ENCODE measurements around the gene TTLL6. TPM values are rescaled to one million over a fixed set of nuclear protein-coding genes. Genes with fewer than 3 reads are reported as not detected.

TTLL6 gene
- total RNA-seq, 1 donor from 2014 or later, result not detected

- H3K9ac ChIP-seq (ENCODE audit: low read length), result no peak overlapping the region
- no peak for DNase-seq (ENCODE audit: low read depth)
- peaks cover 16% of the 10 kb centered on the region for H3K9me3 Mint-ChIP-seq (ENCODE audit: unreplicated experiment)
- TF ChIP-seq EZH2 (IDR thresholded peaks at IDR 0.05; ENCODE audit: insufficient read depth, low read length), result no peak
- no peak for TF ChIP-seq CTCF (IDR thresholded peaks at IDR 0.05; ENCODE audit: insufficient read depth, low read depth, low read length)
- FAIRE-seq, result no peak
- H3K27me3 ChIP-seq (ENCODE audit: insufficient read depth, low read length), result peaks cover 96% of the 10 kb centered on the region
- H3K4me1 Mint-ChIP-seq (ENCODE audit: low read depth, unreplicated experiment), result peaks cover 2% of the 10 kb centered on the region
- no peak overlapping the region for H3K4me3 Mint-ChIP-seq (ENCODE audit: unreplicated experiment)
- no peaks in the 10 kb centered on the region for H4K20me1 ChIP-seq (ENCODE audit: insufficient read depth, low read length)
- no peaks in the 10 kb centered on the region for H3K4me1 ChIP-seq (ENCODE audit: insufficient read depth, low read length)
- no peak overlapping the region for H3K27ac Mint-ChIP-seq (ENCODE audit: unreplicated experiment)
- no peaks in the 10 kb centered on the region for H3K79me2 ChIP-seq (ENCODE audit: insufficient read depth, low read length)
- no peaks in the 10 kb centered on the region for H3K9me3 ChIP-seq (ENCODE audit: insufficient read depth, low read depth, low read length)
- no peak overlapping the region for H3K27ac ChIP-seq (ENCODE audit: low read depth, low read length)
- no peak overlapping the region for H3K4me3 ChIP-seq (ENCODE audit: insufficient read depth, low read depth, low read length)
- H3K4me2 ChIP-seq (ENCODE audit: low read length), result no peak overlapping the region
- H2AFZ ChIP-seq (ENCODE audit: low read depth, low read length), result no peak overlapping the region
- no peaks in the 10 kb centered on the region for H3K36me3 Mint-ChIP-seq (ENCODE audit: low read depth, unreplicated experiment)
- H3K27me3 Mint-ChIP-seq (ENCODE audit: low read depth, unreplicated experiment), result peaks cover 95% of the 10 kb centered on the region
- H3K36me3 ChIP-seq (ENCODE audit: insufficient read depth, low read length), result no peaks in the 10 kb centered on the region
Measured at GRCh38 chr17:48735062-48735351, 82.0 kb downstream of the TTLL6 start.

- no peak overlapping the region for H3K27ac ChIP-seq (ENCODE audit: low read depth, low read length)
- Mint-ChIP-seq H3K36me3 (ENCODE audit: low read depth, unreplicated experiment) (no peaks in the 10 kb centered on the region), H3K4me1 (ENCODE audit: low read depth, unreplicated experiment) (peaks cover 2% of the 10 kb centered on the region), H3K27ac (ENCODE audit: unreplicated experiment) (no peak overlapping the region), H3K9me3 (ENCODE audit: unreplicated experiment) (peaks cover 15% of the 10 kb centered on the region), H3K4me3 (ENCODE audit: unreplicated experiment) (no peak overlapping the region), H3K27me3 (ENCODE audit: low read depth, unreplicated experiment) (peaks cover 96% of the 10 kb centered on the region)
- no peaks in the 10 kb centered on the region for H3K36me3 ChIP-seq (ENCODE audit: insufficient read depth, low read length)
- H3K4me1 ChIP-seq (ENCODE audit: insufficient read depth, low read length), result no peaks in the 10 kb centered on the region
- H4K20me1 ChIP-seq (ENCODE audit: insufficient read depth, low read length), result no peaks in the 10 kb centered on the region
- H3K4me3 ChIP-seq (ENCODE audit: insufficient read depth, low read depth, low read length), result no peak overlapping the region
- H3K9ac ChIP-seq (ENCODE audit: low read length), result no peak overlapping the region
- TF ChIP-seq EZH2 (IDR thresholded peaks at IDR 0.05; ENCODE audit: insufficient read depth, low read length), result no peak
- TF ChIP-seq CTCF (IDR thresholded peaks at IDR 0.05; ENCODE audit: insufficient read depth, low read depth, low read length), result no peak
- no peaks in the 10 kb centered on the region for H3K9me3 ChIP-seq (ENCODE audit: insufficient read depth, low read depth, low read length)
- H2AFZ ChIP-seq (ENCODE audit: low read depth, low read length), result no peak overlapping the region
- no peak for DNase-seq (ENCODE audit: low read depth)
- peaks cover 97% of the 10 kb centered on the region for H3K27me3 ChIP-seq (ENCODE audit: insufficient read depth, low read length)
- no peak overlapping the region for H3K4me2 ChIP-seq (ENCODE audit: low read length)
- no peak for FAIRE-seq
- no peaks in the 10 kb centered on the region for H3K79me2 ChIP-seq (ENCODE audit: insufficient read depth, low read length)
Measured at GRCh38 chr17:48734333-48735061, 82.5 kb downstream of the TTLL6 start.

- no peak for TF ChIP-seq EZH2 (IDR thresholded peaks at IDR 0.05; ENCODE audit: insufficient read depth, low read length)
- TF ChIP-seq CTCF (IDR thresholded peaks at IDR 0.05; ENCODE audit: insufficient read depth, low read depth, low read length), result no peak
- H3K4me3 ChIP-seq (ENCODE audit: insufficient read depth, low read depth, low read length), result no peak overlapping the region
- no peaks in the 10 kb centered on the region for H3K79me2 ChIP-seq (ENCODE audit: insufficient read depth, low read length)
- H3K36me3 ChIP-seq (ENCODE audit: insufficient read depth, low read length), result no peaks in the 10 kb centered on the region
- H3K27ac ChIP-seq (ENCODE audit: low read depth, low read length), result no peak overlapping the region
- H3K9ac ChIP-seq (ENCODE audit: low read length), result no peak overlapping the region
- H3K4me2 ChIP-seq (ENCODE audit: low read length), result no peak overlapping the region
- Mint-ChIP-seq H3K4me3 (ENCODE audit: unreplicated experiment) (no peak overlapping the region), H3K36me3 (ENCODE audit: low read depth, unreplicated experiment) (no peaks in the 10 kb centered on the region), H3K4me1 (ENCODE audit: low read depth, unreplicated experiment) (peaks cover 2% of the 10 kb centered on the region), H3K27ac (ENCODE audit: unreplicated experiment) (no peak overlapping the region), H3K27me3 (ENCODE audit: low read depth, unreplicated experiment) (peaks cover 95% of the 10 kb centered on the region), H3K9me3 (ENCODE audit: unreplicated experiment) (peaks cover 10% of the 10 kb centered on the region)
- no peak for DNase-seq (ENCODE audit: low read depth)
- no peaks in the 10 kb centered on the region for H3K9me3 ChIP-seq (ENCODE audit: insufficient read depth, low read depth, low read length)
- H4K20me1 ChIP-seq (ENCODE audit: insufficient read depth, low read length), result no peaks in the 10 kb centered on the region
- H3K27me3 ChIP-seq (ENCODE audit: insufficient read depth, low read length), result peaks cover 95% of the 10 kb centered on the region
- H2AFZ ChIP-seq (ENCODE audit: low read depth, low read length), result no peak overlapping the region
- FAIRE-seq, result no peak
- H3K4me1 ChIP-seq (ENCODE audit: insufficient read depth, low read length), result no peaks in the 10 kb centered on the region
Measured at GRCh38 chr17:48733632-48734328, 83.2 kb downstream of the TTLL6 start.

Measured in astrocyte (in vitro differentiated cells and primary cell).